Ovary (tissue), 9 donors: ENCODE results near the gene ALX4. TPM values are rescaled to one million over a fixed set of nuclear protein-coding genes. Genes with fewer than 3 reads are reported as not detected.

Experiments used
- DNase-seq, 5 donors: peaks; one replicate each; pipeline ENCODE4 v3.0.0-alpha.2; 2019 to 2020
- H3K27ac ChIP-seq, 2 donors: fragments of 200-600 bp; one replicate each; pipeline versions ENCODE4 v1.5.1 to v1.8.0; 2019 to 2022
- H3K27me3 ChIP-seq: fragments of 200-600 bp; one replicate; pipeline ENCODE4 v1.8.0; 2022
- H3K36me3 ChIP-seq: fragments of 200-600 bp; sonication (generic); one replicate; pipeline ENCODE4 v1.5.1; 2019
- H3K4me1 ChIP-seq: one replicate; pipeline ENCODE4 v1.8.1; 2013; ENCODE audit warnings: mild to moderate bottlenecking, moderate library complexity; ENCODE audit not compliant: insufficient read depth
- H3K4me3 ChIP-seq: fragments of 200-600 bp; sonication (generic); one replicate; pipeline ENCODE4 v1.5.1; 2017
- H3K9me3 ChIP-seq, 2 donors: fragments of 200-600 bp in 1 of 2; sonication (generic) in 1 of 2; one replicate each; pipeline versions ENCODE4 v1.5.1 to v1.8.1; 2013 to 2019; ENCODE audit warnings: mild to moderate bottlenecking in 1 of 2, moderate library complexity in 1 of 2
- EP300 ChIP-seq: sonication (generic); formaldehyde crosslinking; IDR thresholded peaks from one replicate; pipeline ENCODE4 v1.6.1; 2017; ENCODE audit warnings: antibody characterized with exemption
- POLR2A ChIP-seq: fragments of 450-650 bp; IDR thresholded peaks from one replicate; pipeline ENCODE4 v1.6.1; 2017; ENCODE audit warnings: antibody characterized with exemption, mild to moderate bottlenecking, moderate library complexity
- WGBS, 3 donors: extraction: QIAGEN DNeasy Blood & Tissue Kit in 1 of 3; methylation state at CpG; one replicate each; pipeline versions ENCODE4 v1.1.5 to v1.1.7; 2013 to 2017; 5-methylcytosine and 5-hydroxymethylcytosine counted together
- intact Hi-C, 4 donors: fragments of 100-400 bp; cut with DNase I; formaldehyde crosslinking; loops; one replicate each; pipeline versions ENCODE4 v1.11.0 to v1.15.1; 2022 to 2023
- polyA plus RNA-seq, 2 donors: library from polyadenylated mRNA; stranded (reverse); fragments of 200-250 nt in 1 of 2; fragments of 350-450 nt in 1 of 2; fragmentation: Illumina TruSeq in 1 of 2; extraction: RNeasy Lipid Tissue Mini Kit (QIAGEN cat#74804) in 1 of 2; gene quantifications; one replicate each; pipeline ENCODE4 v1.2.3, GENCODE V29; 2013 to 2014
- total RNA-seq, 7 donors: library from RNA; depleted of rRNA in 2 of 7; stranded (reverse); fragments of >200 nt in 2 of 7; fragmentation: NEBNext Ultra II Directional in 3 of 7; extraction: Animal tissue kit (Norgen Biotek cat#: 25700) in 3 of 7; gene quantifications; one replicate each; pipeline versions ENCODE4 v1.1.0 to v1.2.4, GENCODE V29; 2016 to 2023
- TF ChIP-seq, protein P1 (sequence below), 3 donors: fragments of 450-650 bp in 2 of 3; fragments of 200-600 bp in 1 of 3; IDR thresholded peaks; one replicate each; pipeline versions ENCODE4 v1.5.1 to v1.8.0; 2016 to 2022; ENCODE audit warnings: antibody characterized with exemption in 3 of 3, mild to moderate bottlenecking in 1 of 3
- donor health status: DM: no; HTN: no; CAD: no; lungs with moderate emphysema.
- donor health status: DM: no; HTN: no; CAD: no.
- donor health status: Bipolar disorder and iron deficiency.
- donor health status: DM: yes; HTN: yes; CAD: no.
- donor health status: DM: no; HTN: no; CAD: no.
- donor health status: DM: yes; HTN: yes; CAD: no.

The ALX4 gene
- total and polyA plus RNA-seq, 9 donors: 0.01 to 0.18 (median 0.05) TPM; not detected in 4

DNA sequence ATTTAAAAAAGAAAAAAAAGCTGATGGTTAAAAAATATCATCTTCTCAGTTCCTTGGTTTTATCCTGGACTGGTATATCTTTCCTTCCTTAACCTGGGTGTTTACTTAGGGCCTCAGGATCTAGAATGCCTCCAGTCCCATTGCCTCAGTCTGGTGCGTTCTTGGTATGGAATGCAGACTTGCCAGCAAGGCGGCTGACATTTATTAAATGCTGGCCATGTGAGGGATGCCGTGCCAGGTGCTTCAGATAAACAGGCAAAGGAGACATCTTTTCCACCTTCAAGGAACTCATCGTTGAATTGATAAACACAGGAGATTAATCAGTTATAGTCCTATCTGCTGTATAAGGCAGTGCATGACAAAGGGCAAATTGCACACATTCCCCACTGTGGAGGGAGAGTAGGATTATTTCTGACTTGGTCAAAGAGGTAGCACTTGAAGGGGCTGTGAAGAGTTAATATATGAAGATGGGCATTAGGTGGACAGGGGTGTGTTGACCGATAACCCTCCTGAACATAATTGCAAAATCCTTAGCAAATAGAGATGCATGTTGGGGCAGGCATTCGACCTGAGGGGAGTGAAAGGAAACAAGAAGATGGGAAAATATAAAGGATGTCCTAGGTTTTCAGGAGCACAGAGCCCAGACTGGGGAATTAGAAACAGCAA is 54.4 kb downstream of the ALX4 start:
- TF ChIP-seq, protein P1, sequence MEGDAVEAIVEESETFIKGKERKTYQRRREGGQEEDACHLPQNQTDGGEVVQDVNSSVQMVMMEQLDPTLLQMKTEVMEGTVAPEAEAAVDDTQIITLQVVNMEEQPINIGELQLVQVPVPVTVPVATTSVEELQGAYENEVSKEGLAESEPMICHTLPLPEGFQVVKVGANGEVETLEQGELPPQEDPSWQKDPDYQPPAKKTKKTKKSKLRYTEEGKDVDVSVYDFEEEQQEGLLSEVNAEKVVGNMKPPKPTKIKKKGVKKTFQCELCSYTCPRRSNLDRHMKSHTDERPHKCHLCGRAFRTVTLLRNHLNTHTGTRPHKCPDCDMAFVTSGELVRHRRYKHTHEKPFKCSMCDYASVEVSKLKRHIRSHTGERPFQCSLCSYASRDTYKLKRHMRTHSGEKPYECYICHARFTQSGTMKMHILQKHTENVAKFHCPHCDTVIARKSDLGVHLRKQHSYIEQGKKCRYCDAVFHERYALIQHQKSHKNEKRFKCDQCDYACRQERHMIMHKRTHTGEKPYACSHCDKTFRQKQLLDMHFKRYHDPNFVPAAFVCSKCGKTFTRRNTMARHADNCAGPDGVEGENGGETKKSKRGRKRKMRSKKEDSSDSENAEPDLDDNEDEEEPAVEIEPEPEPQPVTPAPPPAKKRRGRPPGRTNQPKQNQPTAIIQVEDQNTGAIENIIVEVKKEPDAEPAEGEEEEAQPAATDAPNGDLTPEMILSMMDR (IDR thresholded peaks at IDR 0.05): no peak
- TF ChIP-seq EP300 (no peak), POLR2A (no peak)
- Histone ChIP-seq H3K36me3 (no peaks in the 10 kb centered on the region), H3K4me3 (no peak overlapping the region), H3K27me3 (no peaks in the 10 kb centered on the region), H3K27ac (no peak overlapping the region), H3K4me1 (no peaks in the 10 kb centered on the region), H3K9me3 (no peaks in the 10 kb centered on the region)
- no peak for DNase-seq
- intact Hi-C loops: no loop called here
- 44 to 46% (median 45%) methylated on average over 6 of the region's 6 CpGs for WGBS, 3 donors

DNA sequence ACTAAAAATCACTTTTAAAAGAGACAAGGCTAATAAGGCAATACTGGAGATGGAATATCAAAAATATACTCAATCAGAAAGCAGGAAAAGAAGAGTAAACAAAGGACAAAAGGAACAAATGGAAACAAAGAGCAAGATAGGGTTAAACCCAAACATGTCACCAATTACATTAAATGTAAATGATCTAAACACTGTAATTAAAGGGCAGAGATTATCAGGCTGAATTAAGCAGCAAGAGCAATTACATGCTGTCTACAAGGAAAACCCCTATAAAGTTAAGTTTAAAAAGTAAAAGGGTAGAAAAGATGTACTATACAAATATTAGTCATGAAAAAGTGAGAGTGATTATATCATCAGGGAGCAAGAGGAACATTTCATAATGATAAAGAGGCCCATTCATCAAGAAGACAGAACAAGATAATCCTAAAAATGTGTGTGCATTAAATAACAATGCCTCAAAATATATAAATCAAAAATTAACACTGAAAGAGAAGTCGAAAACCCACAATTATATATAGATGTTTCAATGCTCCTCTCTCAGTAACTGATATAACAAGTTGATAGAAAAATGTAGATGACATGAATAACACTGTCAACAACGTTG is 56.8 kb downstream of the ALX4 start:
- TF ChIP-seq POLR2A: no peak
- 76 to 87% (median 78%) methylated on average over 2 of the region's 2 CpGs for WGBS, 3 donors
- H3K36me3 ChIP-seq: no peaks in the 10 kb centered on the region
- no peaks in the 10 kb centered on the region for H3K27me3 ChIP-seq
- no peak overlapping the region for H3K4me3 ChIP-seq
- DNase-seq: no peak
- no peaks in the 10 kb centered on the region for H3K4me1 ChIP-seq
- no peak overlapping the region for H3K27ac ChIP-seq
- intact Hi-C loops: no loop called here
- H3K9me3 ChIP-seq: no peaks in the 10 kb centered on the region

DNA sequence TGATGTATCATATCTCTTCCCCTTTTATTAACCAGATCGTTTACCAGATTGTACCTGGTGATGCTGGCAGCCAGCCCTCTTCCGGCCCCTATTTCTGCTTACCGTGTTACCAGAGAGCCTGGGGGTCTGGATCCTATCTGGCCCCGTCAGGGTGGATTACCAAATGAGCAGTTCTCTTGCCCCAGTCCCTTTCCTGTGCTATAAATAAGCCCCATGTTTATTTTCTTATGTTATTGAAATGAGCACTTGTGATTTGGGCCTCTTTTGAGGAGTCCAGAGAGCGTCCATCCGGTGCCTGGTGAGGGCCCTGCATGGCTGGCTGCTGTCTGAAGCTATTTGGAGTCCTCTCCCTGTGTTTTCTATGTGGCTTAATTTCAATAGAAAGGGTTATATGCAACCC is 59.5 kb downstream of the ALX4 start:
- H3K9me3 ChIP-seq: no peaks in the 10 kb centered on the region
- H3K27ac ChIP-seq: no peak overlapping the region
- H3K4me3 ChIP-seq: no peak overlapping the region
- DNase-seq: no peak
- WGBS, 3 donors: 64 to 81% (median 79%) methylated on average over 6 of the region's 6 CpGs
- TF ChIP-seq POLR2A (no peak), EP300 (no peak)
- TF ChIP-seq, protein P1 (IDR thresholded peaks at IDR 0.05): no peak
- intact Hi-C loops: no loop called here
- no peaks in the 10 kb centered on the region for H3K27me3 ChIP-seq
- peaks cover 1% of the 10 kb centered on the region for H3K4me1 ChIP-seq
- no peaks in the 10 kb centered on the region for H3K36me3 ChIP-seq

DNA sequence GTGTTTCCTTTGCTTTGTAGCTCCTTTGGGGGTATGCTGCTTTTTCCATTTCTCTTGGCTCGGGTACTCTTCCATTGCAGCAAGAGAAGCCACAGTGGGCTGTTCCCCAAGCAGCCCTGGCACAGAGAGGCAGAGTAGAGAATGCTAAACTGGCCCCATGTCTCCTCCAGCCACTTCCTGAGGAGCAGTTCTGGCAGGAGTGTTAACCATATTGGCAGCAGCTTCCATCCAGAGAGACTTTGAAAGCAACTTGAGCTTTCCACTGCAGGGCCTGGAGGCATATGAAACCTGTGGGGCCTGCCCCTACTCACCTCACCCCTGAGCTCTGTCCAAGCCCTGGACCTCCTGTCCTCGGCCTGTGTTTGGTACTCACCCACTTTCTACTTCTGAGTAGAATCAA is 61.8 kb downstream of the ALX4 start:
- Histone ChIP-seq H3K36me3 (no peaks in the 10 kb centered on the region), H3K27ac (no peak overlapping the region), H3K4me3 (no peak overlapping the region), H3K9me3 (no peaks in the 10 kb centered on the region), H3K4me1 (peaks cover 12% of the 10 kb centered on the region), H3K27me3 (no peaks in the 10 kb centered on the region)
- WGBS, 3 donors: 85 to 94% (median 93%) methylated on average over 2 of the region's 2 CpGs
- TF ChIP-seq POLR2A (no peak), EP300 (no peak)
- TF ChIP-seq, protein P1 (IDR thresholded peaks at IDR 0.05): no peak
- DNase-seq: no peak
- intact Hi-C loops: no loop called here

DNA sequence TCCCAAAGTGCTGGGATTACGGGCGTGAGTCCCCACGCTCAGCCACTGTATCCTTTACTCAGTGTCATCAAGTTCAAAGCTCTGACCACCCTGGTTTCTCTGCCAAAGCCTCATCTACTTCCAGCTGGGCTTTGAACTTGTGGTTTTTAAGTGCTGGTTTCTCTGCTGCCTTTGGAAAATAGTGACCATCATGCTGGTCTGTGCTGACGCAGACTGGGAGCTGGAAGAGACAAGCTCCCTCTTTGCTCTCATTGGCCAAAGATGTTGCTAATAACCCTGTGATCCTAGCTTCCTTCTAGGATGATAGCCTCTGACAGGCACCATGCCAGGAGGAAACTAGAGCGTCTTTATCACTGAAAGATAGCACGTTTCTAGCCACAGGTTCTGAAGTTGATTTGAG is 62.4 kb downstream of the ALX4 start:
- no peak overlapping the region for H3K27ac ChIP-seq
- intact Hi-C loops: no loop called here
- peaks cover 13% of the 10 kb centered on the region for H3K4me1 ChIP-seq
- TF ChIP-seq EP300 (no peak), POLR2A (no peak)
- TF ChIP-seq, protein P1 (IDR thresholded peaks at IDR 0.05): no peak
- no peaks in the 10 kb centered on the region for H3K36me3 ChIP-seq
- no peaks in the 10 kb centered on the region for H3K9me3 ChIP-seq
- no peak for DNase-seq
- WGBS, 3 donors: 71 to 80% (median 77%) methylated on average over 6 of the region's 6 CpGs
- no peak overlapping the region for H3K4me3 ChIP-seq
- H3K27me3 ChIP-seq: no peaks in the 10 kb centered on the region
